Ishikawa (cell line): ENCODE measurements around the gene CKM.

Experiments
- CEBPB ChIP-seq: IDR thresholded peaks from 2 replicates; pipeline ENCODE4 v1.6.1; 2012
- CREB1 ChIP-seq: IDR thresholded peaks from 2 replicates; pipeline ENCODE4 v1.6.1; 2012; ENCODE audit warnings: low read depth
- EGR1 ChIP-seq: IDR thresholded peaks from 2 replicates; pipeline ENCODE4 v1.6.1; 2012
- EP300 ChIP-seq: IDR thresholded peaks from 2 replicates; pipeline ENCODE4 v1.6.1; 2012; ENCODE audit warnings: borderline replicate concordance
- FOXM1 ChIP-seq: IDR thresholded peaks from 2 replicates; pipeline ENCODE4 v1.6.1; 2012; ENCODE audit warnings: low read depth, borderline replicate concordance
- NFIC ChIP-seq: IDR thresholded peaks from 2 replicates; pipeline ENCODE4 v1.6.1; 2012
- RAD21 ChIP-seq: IDR thresholded peaks from 2 replicates; pipeline ENCODE4 v1.6.1; 2012; ENCODE audit warnings: low read depth
- TAF1 ChIP-seq: IDR thresholded peaks from 2 replicates; pipeline ENCODE4 v1.6.1; 2012; ENCODE audit warnings: low read depth, mild to moderate bottlenecking
- TCF12 ChIP-seq: IDR thresholded peaks from 2 replicates; pipeline ENCODE4 v1.6.1; 2012; ENCODE audit warnings: low read depth
- TEAD4 ChIP-seq: IDR thresholded peaks from 2 replicates; pipeline ENCODE4 v1.6.1; 2012
- YY1 ChIP-seq: IDR thresholded peaks from 2 replicates; pipeline ENCODE4 v1.6.1; 2012; ENCODE audit warnings: low read depth
- ZBTB7A ChIP-seq: IDR thresholded peaks from 2 replicates; pipeline ENCODE4 v1.6.1; 2012; ENCODE audit warnings: low read depth
- TF ChIP-seq, protein P1 (sequence below): IDR thresholded peaks from 2 replicates; pipeline ENCODE4 v1.6.1; 2012
- TF ChIP-seq, protein P2 (sequence below): IDR thresholded peaks from 2 replicates; pipeline ENCODE4 v1.6.1; 2012; ENCODE audit warnings: low read depth, mild to moderate bottlenecking
- TF ChIP-seq, protein P3 (sequence below): IDR thresholded peaks from 2 replicates; pipeline ENCODE4 v1.6.1; 2012

The CKM gene

DNA sequence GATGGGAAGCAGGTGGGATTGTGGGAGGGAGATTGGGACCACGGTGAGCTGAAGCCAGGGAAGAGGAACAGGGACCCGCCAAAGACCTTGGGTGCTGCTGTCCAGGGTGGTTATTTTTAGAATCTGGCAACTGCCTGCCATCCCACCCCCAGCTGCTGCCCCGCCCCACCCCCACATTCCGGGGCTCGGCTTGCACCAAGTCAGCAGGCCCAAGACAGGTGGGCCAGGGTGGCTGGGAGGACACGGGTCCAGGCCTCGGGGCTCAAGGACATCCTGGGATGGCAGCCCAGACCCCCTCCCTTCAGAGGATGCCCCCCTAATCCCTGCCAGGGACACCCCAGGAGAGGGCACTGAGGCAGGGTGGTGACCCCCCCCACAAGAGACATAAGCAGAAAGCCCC lies 827 bp downstream of the CKM start:
- TF ChIP-seq TCF12, result no peak
- no peak for TF ChIP-seq ZBTB7A
- no peak for TF ChIP-seq YY1

DNA sequence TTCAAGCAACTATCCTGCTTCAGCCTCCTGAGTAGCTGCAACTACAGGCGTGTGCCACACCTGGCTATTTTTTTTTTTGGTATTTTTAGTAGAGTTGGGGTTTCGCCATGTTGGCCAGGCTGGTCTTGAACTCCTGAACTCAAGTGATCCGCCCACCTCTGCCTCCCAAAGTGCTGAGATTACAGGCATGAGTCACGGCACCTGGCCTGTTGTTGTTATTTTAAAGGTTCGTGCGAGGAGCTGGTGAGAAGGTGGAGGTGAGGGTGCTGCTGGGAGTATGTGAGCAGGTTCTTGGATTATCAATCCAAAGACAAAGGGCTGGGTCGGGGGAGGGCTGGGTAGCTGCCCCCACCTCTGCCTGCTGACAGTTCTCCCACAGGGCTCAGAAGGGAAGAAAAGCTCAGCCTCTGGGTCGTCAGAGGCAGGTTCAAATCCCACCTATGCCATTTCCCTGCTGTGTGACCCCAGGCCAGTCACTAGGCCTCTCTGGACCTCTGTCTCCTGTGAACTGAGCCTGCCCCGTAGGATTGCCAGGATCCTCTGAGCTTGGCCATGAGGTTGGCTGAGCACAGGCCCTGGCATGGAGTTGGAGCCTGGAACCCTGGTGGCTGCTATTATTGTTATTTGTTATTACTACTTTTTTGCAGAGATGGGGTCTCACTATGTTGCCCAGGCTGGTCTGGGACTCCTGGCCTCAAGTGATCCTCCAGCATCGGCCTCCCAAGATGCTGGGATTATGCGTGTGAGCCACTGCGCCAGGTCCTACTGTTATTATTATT lies 1.5 kb downstream of the CKM start:
- no peak for TF ChIP-seq CREB1
- TF ChIP-seq FOXM1, result no peak
- TF ChIP-seq RAD21, result no peak
- no peak for TF ChIP-seq NFIC
- no peak for TF ChIP-seq ZBTB7A
- TF ChIP-seq TEAD4, result no peak

DNA sequence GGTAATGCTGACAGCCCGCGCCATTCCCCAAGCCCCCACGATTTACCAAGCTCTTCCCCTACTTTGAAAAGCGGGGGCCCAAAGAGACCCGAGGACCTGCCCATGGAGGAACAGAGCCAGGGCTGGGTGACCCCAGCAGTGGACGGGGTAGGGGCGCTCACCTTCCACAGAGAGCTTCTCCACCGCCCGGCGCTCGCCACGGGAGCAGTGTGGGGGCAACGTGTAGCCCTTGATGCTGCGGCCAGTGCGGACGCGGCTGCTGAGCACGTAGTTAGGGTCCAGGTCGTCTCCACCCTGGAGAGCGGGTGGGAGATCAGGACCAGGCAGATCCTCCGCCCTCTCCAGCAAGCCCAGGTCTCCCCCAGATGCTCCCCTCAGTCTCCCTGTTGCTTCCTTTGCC lies 7.4 kb downstream of the CKM start:
- TF ChIP-seq TAF1 (no peak), EGR1 (no peak), CREB1 (no peak), YY1 (no peak), EP300 (no peak), TCF12 (no peak)
- TF ChIP-seq, protein P1, sequence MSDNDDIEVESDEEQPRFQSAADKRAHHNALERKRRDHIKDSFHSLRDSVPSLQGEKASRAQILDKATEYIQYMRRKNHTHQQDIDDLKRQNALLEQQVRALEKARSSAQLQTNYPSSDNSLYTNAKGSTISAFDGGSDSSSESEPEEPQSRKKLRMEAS, result no peak
- TF ChIP-seq, protein P2, sequence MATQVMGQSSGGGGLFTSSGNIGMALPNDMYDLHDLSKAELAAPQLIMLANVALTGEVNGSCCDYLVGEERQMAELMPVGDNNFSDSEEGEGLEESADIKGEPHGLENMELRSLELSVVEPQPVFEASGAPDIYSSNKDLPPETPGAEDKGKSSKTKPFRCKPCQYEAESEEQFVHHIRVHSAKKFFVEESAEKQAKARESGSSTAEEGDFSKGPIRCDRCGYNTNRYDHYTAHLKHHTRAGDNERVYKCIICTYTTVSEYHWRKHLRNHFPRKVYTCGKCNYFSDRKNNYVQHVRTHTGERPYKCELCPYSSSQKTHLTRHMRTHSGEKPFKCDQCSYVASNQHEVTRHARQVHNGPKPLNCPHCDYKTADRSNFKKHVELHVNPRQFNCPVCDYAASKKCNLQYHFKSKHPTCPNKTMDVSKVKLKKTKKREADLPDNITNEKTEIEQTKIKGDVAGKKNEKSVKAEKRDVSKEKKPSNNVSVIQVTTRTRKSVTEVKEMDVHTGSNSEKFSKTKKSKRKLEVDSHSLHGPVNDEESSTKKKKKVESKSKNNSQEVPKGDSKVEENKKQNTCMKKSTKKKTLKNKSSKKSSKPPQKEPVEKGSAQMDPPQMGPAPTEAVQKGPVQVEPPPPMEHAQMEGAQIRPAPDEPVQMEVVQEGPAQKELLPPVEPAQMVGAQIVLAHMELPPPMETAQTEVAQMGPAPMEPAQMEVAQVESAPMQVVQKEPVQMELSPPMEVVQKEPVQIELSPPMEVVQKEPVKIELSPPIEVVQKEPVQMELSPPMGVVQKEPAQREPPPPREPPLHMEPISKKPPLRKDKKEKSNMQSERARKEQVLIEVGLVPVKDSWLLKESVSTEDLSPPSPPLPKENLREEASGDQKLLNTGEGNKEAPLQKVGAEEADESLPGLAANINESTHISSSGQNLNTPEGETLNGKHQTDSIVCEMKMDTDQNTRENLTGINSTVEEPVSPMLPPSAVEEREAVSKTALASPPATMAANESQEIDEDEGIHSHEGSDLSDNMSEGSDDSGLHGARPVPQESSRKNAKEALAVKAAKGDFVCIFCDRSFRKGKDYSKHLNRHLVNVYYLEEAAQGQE, result no peak
- TF ChIP-seq, protein P3, sequence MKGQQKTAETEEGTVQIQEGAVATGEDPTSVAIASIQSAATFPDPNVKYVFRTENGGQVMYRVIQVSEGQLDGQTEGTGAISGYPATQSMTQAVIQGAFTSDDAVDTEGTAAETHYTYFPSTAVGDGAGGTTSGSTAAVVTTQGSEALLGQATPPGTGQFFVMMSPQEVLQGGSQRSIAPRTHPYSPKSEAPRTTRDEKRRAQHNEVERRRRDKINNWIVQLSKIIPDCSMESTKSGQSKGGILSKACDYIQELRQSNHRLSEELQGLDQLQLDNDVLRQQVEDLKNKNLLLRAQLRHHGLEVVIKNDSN, result no peak

DNA sequence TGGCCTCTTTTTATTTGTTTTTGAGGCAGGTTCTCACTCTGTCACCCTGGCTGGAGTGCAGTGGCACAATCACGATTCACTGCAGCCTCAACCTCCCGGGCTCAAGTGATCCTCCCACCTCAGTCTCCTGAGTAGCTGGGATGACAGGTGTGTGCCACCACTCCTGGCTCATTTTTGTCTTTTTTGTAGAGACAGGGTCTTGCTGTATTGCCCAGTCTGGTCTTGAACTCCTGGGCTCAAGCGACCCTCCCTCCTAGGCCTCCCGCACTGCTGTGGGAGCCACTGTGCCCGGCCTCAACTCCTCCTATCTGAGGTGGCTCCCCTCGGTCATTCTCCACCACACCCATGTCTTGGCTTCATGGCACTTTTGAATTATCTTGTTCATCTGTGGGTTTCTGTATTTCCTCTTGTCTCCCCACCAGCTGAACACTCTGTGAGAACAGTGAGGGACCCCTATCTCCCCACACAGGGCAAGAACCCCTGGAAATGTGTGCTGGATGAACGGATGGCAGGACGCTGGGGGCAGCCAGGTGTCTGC lies 7.9 kb downstream of the CKM start:
- TF ChIP-seq RAD21 (no peak), CEBPB (no peak)

DNA sequence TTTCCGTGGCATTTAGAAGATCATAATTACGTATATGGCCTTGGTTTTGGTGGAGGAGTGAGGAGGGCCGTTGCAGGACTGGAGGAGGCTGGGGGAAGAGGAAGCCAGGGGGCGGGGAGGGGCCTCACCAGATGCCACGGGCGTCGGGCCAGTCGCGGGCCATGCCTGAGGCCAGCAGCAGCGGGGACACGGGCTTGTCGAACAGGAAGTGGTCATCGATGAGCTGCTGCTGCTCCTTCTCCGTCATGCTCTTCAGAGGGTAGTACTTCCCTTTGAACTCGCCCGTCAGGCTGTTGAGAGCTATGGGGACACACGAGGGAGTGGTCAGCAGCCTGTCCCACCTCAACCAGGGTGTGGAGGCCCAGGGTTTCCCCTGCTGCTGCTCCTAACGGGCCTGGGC lies 11.1 kb downstream of the CKM start:
- TF ChIP-seq ZBTB7A, result no peak
- TF ChIP-seq, protein P2, result no peak
- TF ChIP-seq TAF1, result no peak
- TF ChIP-seq CREB1, result no peak
- no peak for TF ChIP-seq EGR1
- TF ChIP-seq FOXM1, result no peak
- no peak for TF ChIP-seq TCF12
- TF ChIP-seq, protein P3, result no peak
- TF ChIP-seq TEAD4, result no peak
- no peak for TF ChIP-seq NFIC
- no peak for TF ChIP-seq EP300
- TF ChIP-seq, protein P1, result no peak
- TF ChIP-seq YY1, result no peak
- no peak for TF ChIP-seq CEBPB
- TF ChIP-seq RAD21, result no peak

DNA sequence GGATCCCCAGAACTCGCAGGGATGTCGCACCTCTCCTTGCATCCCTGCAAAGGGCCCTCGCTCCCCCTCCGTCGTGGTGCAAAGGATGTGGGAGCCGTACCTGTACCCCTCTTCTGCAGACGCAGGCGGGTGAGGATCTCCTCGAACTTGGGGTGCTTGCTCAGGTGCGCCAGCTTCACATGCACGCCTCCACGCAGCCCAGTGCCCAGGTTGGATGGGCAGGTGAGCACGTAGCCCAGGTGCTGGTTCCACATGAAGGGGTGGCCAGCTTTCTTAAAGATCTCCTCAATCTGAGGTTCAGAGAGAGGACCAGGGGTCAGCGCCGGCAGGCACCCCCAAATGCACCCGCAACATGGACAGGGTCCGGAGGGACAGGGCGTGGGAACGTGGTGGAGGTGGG lies 15.3 kb downstream of the CKM start:
- no peak for TF ChIP-seq FOXM1
- TF ChIP-seq NFIC, result no peak
- TF ChIP-seq, protein P1, result no peak
- TF ChIP-seq CEBPB, result no peak
- TF ChIP-seq, protein P3, result no peak
- no peak for TF ChIP-seq CREB1
- TF ChIP-seq, protein P2, result no peak
- no peak for TF ChIP-seq TCF12
- no peak for TF ChIP-seq EGR1
- no peak for TF ChIP-seq RAD21
- TF ChIP-seq ZBTB7A, result no peak
- no peak for TF ChIP-seq TAF1
- TF ChIP-seq TEAD4, result no peak
- TF ChIP-seq YY1, result no peak
- TF ChIP-seq EP300, result no peak
